ENCODE results near the gene TENM3.

TENM3 gene

GRCh38 chr4:182765987-182766856, 523.0 kb downstream of the TENM3 start:
- H3K4me3 ChIP-seq (ENCODE audit: low read length in 2 of 2): no peak overlapping the region
- H3K27me3 ChIP-seq (ENCODE audit: control insufficient read depth in 1 of 2, insufficient read depth in 2 of 2, low read length in 2 of 2): peaks cover 0 to 2% of the 10 kb centered on the region in 2 donors
- no peak overlapping the region for H3K27ac ChIP-seq (ENCODE audit: low read length)
- no peak overlapping the region for H3K9ac ChIP-seq (ENCODE audit: low read length in 2 of 2)
- H3K36me3 ChIP-seq (ENCODE audit: control insufficient read depth in 2 of 2, insufficient read depth in 2 of 2, low read length in 2 of 2): no peaks in the 10 kb centered on the region
- no peaks in the 10 kb centered on the region for H3K4me1 ChIP-seq (ENCODE audit: control insufficient read depth, insufficient read depth, low read length)
- peaks cover 0 to 3% of the 10 kb centered on the region in 2 donors for H3K9me3 ChIP-seq (ENCODE audit: control insufficient read depth in 2 of 2, low read length in 2 of 2)

DNA sequence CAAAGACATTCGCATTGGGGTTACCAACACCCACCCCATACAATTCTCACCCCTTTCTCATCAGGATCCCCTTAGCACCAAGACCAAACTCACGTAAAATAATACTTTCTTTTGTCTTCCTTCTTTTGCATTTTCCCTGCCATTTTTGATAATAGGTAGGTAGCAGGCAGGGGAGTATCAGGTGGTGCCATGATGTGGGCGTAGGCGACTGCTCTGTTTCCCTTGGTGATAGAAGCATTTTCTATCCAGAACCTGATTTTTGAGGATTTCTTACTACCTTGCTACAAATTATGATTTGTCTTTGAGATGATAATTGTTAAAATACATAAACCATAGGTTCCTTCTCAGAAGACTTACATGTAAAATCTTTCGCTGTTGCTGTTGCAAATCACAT, 523.7 kb downstream of the TENM3 start:
- Histone ChIP-seq H3K36me3 (ENCODE audit: control insufficient read depth in 2 of 2, insufficient read depth in 2 of 2, low read length in 2 of 2) (no peaks in the 10 kb centered on the region), H3K27ac (ENCODE audit: low read length) (no peak overlapping the region), H3K9me3 (ENCODE audit: control insufficient read depth in 2 of 2, low read length in 2 of 2) (peaks cover 0 to 3% of the 10 kb centered on the region in 2 donors), H3K4me1 (ENCODE audit: control insufficient read depth, insufficient read depth, low read length) (no peaks in the 10 kb centered on the region), H3K9ac (ENCODE audit: low read length in 2 of 2) (no peak overlapping the region), H3K27me3 (ENCODE audit: control insufficient read depth in 1 of 2, insufficient read depth in 2 of 2, low read length in 2 of 2) (peaks cover 0 to 2% of the 10 kb centered on the region in 2 donors), H3K4me3 (ENCODE audit: low read length in 2 of 2) (no peak overlapping the region)

GRCh38 chr4:182768838-182769237, 525.6 kb downstream of the TENM3 start:
- no peak overlapping the region for H3K4me3 ChIP-seq (ENCODE audit: low read length in 2 of 2)
- peaks cover 0 to 3% of the 10 kb centered on the region in 2 donors for H3K9me3 ChIP-seq (ENCODE audit: control insufficient read depth in 2 of 2, low read length in 2 of 2)
- no peak overlapping the region for H3K9ac ChIP-seq (ENCODE audit: low read length in 2 of 2)
- H3K27ac ChIP-seq (ENCODE audit: low read length): no peak overlapping the region
- no peaks in the 10 kb centered on the region for H3K27me3 ChIP-seq (ENCODE audit: control insufficient read depth in 1 of 2, insufficient read depth in 2 of 2, low read length in 2 of 2)
- H3K36me3 ChIP-seq (ENCODE audit: control insufficient read depth in 2 of 2, insufficient read depth in 2 of 2, low read length in 2 of 2): no peaks in the 10 kb centered on the region
- no peaks in the 10 kb centered on the region for H3K4me1 ChIP-seq (ENCODE audit: control insufficient read depth, insufficient read depth, low read length)

DNA sequence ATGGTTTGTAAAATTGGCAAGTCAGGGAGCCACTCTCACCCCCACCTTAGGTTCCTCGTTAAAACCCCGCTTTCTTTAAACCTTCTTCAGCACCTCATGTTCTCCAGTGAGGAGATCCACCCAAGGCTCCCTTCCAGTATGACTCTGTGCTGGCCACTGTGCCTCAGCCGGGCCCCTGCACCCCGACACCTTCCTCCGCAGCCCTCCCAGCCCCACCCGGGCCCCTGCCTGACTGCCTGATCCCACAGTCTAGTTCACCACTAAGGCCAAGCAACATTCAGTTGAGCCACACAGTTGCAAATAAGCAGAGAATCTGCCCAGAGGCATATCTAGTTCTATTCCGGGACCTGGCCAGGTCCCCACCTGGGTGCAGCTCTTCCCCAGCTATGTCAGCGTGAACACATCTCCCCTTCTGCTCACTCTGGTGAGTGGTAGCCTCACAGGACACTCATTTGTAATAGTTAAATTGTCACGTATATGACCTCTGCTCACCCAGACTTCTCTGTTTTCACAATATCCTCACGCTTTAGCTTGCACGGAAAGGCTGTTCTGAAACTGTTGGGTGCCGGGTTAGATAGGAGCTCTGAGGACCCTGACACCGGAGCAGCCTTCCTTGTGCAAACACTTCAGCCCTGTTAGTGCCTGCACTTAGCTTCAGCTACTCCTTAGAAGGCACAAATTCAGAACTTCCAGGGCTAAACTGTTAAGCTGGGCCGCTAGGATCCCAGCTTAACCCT, 527.2 kb downstream of the TENM3 start:
- Histone ChIP-seq H3K36me3 (ENCODE audit: control insufficient read depth in 2 of 2, insufficient read depth in 2 of 2, low read length in 2 of 2) (no peaks in the 10 kb centered on the region), H3K4me3 (ENCODE audit: low read length in 2 of 2) (no peak overlapping the region), H3K27ac (ENCODE audit: low read length) (no peak overlapping the region), H3K9me3 (ENCODE audit: control insufficient read depth in 2 of 2, low read length in 2 of 2) (peaks cover 0 to 3% of the 10 kb centered on the region in 2 donors), H3K27me3 (ENCODE audit: control insufficient read depth in 1 of 2, insufficient read depth in 2 of 2, low read length in 2 of 2) (no peaks in the 10 kb centered on the region), H3K9ac (ENCODE audit: low read length in 2 of 2) (no peak overlapping the region), H3K4me1 (ENCODE audit: control insufficient read depth, insufficient read depth, low read length) (no peaks in the 10 kb centered on the region)

- no peak overlapping the region for H3K27ac ChIP-seq (ENCODE audit: low read length)
- no peaks in the 10 kb centered on the region for H3K36me3 ChIP-seq (ENCODE audit: control insufficient read depth in 2 of 2, insufficient read depth in 2 of 2, low read length in 2 of 2)
- H3K4me3 ChIP-seq (ENCODE audit: low read length in 2 of 2): no peak overlapping the region
- H3K4me1 ChIP-seq (ENCODE audit: control insufficient read depth, insufficient read depth, low read length): no peaks in the 10 kb centered on the region
- H3K9me3 ChIP-seq (ENCODE audit: control insufficient read depth in 2 of 2, low read length in 2 of 2): peaks cover 0 to 3% of the 10 kb centered on the region in 2 donors
- no peaks in the 10 kb centered on the region for H3K27me3 ChIP-seq (ENCODE audit: control insufficient read depth in 1 of 2, insufficient read depth in 2 of 2, low read length in 2 of 2)
- H3K9ac ChIP-seq (ENCODE audit: low read length in 2 of 2): no peak overlapping the region
Measured at GRCh38 chr4:182770996-182771514, 527.9 kb downstream of the TENM3 start.

DNA sequence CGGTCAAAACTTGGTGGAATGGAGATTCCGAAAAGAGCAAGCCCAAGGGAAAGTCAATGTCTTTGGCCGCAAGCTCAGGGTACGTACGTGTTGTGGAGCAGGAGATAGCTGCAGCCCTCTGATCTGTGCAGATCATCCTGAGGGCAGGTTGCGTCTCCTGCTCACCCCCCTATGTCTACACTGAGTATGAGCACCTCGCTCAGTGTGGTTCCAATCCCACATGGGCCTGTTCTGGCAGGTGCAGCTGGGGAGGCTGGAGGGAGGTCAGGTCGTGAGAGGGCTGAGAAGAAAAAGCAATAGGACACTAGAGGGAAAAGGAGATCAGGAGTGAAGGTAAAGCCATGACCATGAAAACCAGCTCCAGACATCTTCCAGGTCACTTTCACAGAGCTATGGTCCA, 531.9 kb downstream of the TENM3 start:
- Histone ChIP-seq H3K27ac (ENCODE audit: low read length) (no peak overlapping the region), H3K36me3 (ENCODE audit: control insufficient read depth in 2 of 2, insufficient read depth in 2 of 2, low read length in 2 of 2) (no peaks in the 10 kb centered on the region), H3K4me1 (ENCODE audit: control insufficient read depth, insufficient read depth, low read length) (no peaks in the 10 kb centered on the region), H3K4me3 (ENCODE audit: low read length in 2 of 2) (no peak overlapping the region), H3K9me3 (ENCODE audit: control insufficient read depth in 2 of 2, low read length in 2 of 2) (no peaks in the 10 kb centered on the region), H3K9ac (ENCODE audit: low read length in 2 of 2) (no peak overlapping the region), H3K27me3 (ENCODE audit: control insufficient read depth in 1 of 2, insufficient read depth in 2 of 2, low read length in 2 of 2) (no peaks in the 10 kb centered on the region)

DNA sequence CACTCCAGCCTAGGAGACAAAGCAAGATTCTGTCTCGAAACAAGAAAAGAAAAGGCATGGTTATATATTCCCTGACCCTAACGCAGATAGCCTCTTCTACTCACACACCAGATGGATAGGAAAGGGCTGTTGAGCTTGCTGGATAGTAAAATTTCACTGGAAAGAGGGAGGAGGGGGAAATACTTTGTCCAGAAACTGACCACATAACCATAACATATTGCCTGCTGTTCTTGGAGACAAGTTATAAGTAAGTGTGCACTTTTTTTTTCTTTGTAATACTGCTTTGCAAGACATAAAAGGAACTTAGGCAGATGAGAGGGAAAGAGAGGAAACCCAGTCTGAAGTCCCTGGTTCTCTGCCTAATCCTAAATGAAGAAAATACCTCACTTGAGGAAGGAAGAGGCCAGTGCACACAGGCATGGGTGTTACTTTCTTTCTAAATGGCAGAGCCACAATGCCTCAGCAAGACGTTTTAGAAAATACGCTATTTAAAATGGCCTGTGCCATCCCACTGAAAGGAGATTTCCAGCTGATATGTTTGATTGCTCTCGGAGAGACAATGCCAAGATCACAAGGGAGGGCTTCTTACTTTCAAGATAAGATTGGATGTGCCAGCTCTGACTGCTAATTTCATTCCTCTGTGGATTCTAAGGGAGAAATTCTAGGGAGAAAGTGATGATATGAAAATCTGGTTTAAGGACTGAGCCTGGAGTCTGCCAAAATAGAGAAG, 533.3 kb downstream of the TENM3 start:
- H3K27me3 ChIP-seq (ENCODE audit: control insufficient read depth in 1 of 2, insufficient read depth in 2 of 2, low read length in 2 of 2): no peaks in the 10 kb centered on the region
- no peak overlapping the region for H3K9ac ChIP-seq (ENCODE audit: low read length in 2 of 2)

GRCh38 chr4:182778222-182778982, 535.2 kb downstream of the TENM3 start:
- Histone ChIP-seq H3K27ac (ENCODE audit: low read length) (no peak overlapping the region), H3K27me3 (ENCODE audit: control insufficient read depth in 1 of 2, insufficient read depth in 2 of 2, low read length in 2 of 2) (no peaks in the 10 kb centered on the region), H3K4me3 (ENCODE audit: low read length in 2 of 2) (no peak overlapping the region), H3K4me1 (ENCODE audit: control insufficient read depth, insufficient read depth, low read length) (no peaks in the 10 kb centered on the region), H3K9me3 (ENCODE audit: control insufficient read depth in 2 of 2, low read length in 2 of 2) (no peaks in the 10 kb centered on the region), H3K36me3 (ENCODE audit: control insufficient read depth in 2 of 2, insufficient read depth in 2 of 2, low read length in 2 of 2) (no peaks in the 10 kb centered on the region), H3K9ac (ENCODE audit: low read length in 2 of 2) (no peak overlapping the region)

More for the DNA sequence above, 533.3 kb downstream of the TENM3 start:
- no peaks in the 10 kb centered on the region for H3K9me3 ChIP-seq (ENCODE audit: control insufficient read depth in 2 of 2, low read length in 2 of 2)
- H3K4me3 ChIP-seq (ENCODE audit: low read length in 2 of 2): no peak overlapping the region
- H3K4me1 ChIP-seq (ENCODE audit: control insufficient read depth, insufficient read depth, low read length): no peaks in the 10 kb centered on the region
- no peak overlapping the region for H3K27ac ChIP-seq (ENCODE audit: low read length)
- H3K36me3 ChIP-seq (ENCODE audit: control insufficient read depth in 2 of 2, insufficient read depth in 2 of 2, low read length in 2 of 2): no peaks in the 10 kb centered on the region

DNA sequence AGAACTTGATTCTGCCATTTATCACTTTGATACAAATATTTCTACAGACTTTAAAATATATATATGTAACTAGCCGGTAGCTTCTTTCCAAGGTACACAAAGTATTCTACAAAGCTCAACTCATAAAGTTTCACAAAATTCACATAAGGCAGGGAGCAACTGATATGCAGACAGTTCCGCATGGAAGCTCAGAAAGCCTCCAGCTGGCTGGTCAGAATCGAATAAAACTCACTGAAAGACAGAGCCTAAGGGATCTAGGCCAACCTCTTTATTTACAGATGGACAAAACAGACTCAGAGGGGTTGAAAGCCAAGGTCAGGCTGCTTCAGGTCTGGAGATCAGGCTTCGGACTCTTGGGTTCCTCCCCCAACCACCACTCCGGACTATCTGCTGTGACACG, 543.8 kb downstream of the TENM3 start:
- peaks cover 0 to 2% of the 10 kb centered on the region in 2 donors for H3K27me3 ChIP-seq (ENCODE audit: control insufficient read depth in 1 of 2, insufficient read depth in 2 of 2, low read length in 2 of 2)
- H3K9ac ChIP-seq (ENCODE audit: low read length in 2 of 2): no peak overlapping the region
- H3K4me1 ChIP-seq (ENCODE audit: control insufficient read depth, insufficient read depth, low read length): no peaks in the 10 kb centered on the region
- H3K4me3 ChIP-seq (ENCODE audit: low read length in 2 of 2): no peak overlapping the region
- H3K36me3 ChIP-seq (ENCODE audit: control insufficient read depth in 2 of 2, insufficient read depth in 2 of 2, low read length in 2 of 2): no peaks in the 10 kb centered on the region
- no peak overlapping the region for H3K27ac ChIP-seq (ENCODE audit: low read length)
- no peaks in the 10 kb centered on the region for H3K9me3 ChIP-seq (ENCODE audit: control insufficient read depth in 2 of 2, low read length in 2 of 2)

DNA sequence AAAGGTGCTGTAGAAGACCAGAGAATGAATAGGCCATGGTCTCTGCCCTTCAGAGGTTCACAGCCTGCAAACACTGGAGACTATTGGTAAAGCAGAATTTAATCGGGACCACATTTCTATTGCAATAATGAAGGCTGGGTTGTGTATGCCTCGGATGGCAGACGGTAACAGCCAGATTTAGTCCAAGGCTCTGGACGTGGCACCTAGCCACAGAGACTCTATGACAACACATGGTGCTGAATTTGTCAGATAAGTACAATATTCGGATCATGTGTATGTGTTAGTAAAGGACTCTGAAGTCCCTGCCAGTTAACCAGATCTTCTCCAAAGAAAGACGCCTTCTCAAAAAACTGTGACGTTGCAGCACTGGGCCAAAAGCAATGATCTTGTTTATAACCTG, 545.0 kb downstream of the TENM3 start:
- H3K27ac ChIP-seq (ENCODE audit: low read length): no peak overlapping the region
- H3K9me3 ChIP-seq (ENCODE audit: control insufficient read depth in 2 of 2, low read length in 2 of 2): no peaks in the 10 kb centered on the region
- H3K9ac ChIP-seq (ENCODE audit: low read length in 2 of 2): no peak overlapping the region
- peaks cover 0 to 2% of the 10 kb centered on the region in 2 donors for H3K27me3 ChIP-seq (ENCODE audit: control insufficient read depth in 1 of 2, insufficient read depth in 2 of 2, low read length in 2 of 2)
- H3K4me1 ChIP-seq (ENCODE audit: control insufficient read depth, insufficient read depth, low read length): no peaks in the 10 kb centered on the region
- no peak overlapping the region for H3K4me3 ChIP-seq (ENCODE audit: low read length in 2 of 2)
- peaks cover 0 to 3% of the 10 kb centered on the region in 2 donors for H3K36me3 ChIP-seq (ENCODE audit: control insufficient read depth in 2 of 2, insufficient read depth in 2 of 2, low read length in 2 of 2)
